Lower leg skin (tissue), 3 donors: Measurements from ENCODE around the gene RTP5.

Experiments
- POLR2A ChIP-seq, 2 donors: fragments of 450-650 bp; IDR thresholded peaks; one replicate each; pipeline ENCODE4 v1.6.1; 2016 to 2017; ENCODE audit warnings: antibody characterized with exemption in 2 of 2, mild to moderate bottlenecking in 1 of 2, moderate library complexity in 1 of 2
- TF ChIP-seq, protein P1 (sequence below), 3 donors: fragments of 450-650 bp; IDR thresholded peaks; one replicate each; pipeline ENCODE4 v1.5.1; 2016; ENCODE audit warnings: antibody characterized with exemption in 3 of 3, mild to moderate bottlenecking in 3 of 3, moderate library complexity in 2 of 3

DNA sequence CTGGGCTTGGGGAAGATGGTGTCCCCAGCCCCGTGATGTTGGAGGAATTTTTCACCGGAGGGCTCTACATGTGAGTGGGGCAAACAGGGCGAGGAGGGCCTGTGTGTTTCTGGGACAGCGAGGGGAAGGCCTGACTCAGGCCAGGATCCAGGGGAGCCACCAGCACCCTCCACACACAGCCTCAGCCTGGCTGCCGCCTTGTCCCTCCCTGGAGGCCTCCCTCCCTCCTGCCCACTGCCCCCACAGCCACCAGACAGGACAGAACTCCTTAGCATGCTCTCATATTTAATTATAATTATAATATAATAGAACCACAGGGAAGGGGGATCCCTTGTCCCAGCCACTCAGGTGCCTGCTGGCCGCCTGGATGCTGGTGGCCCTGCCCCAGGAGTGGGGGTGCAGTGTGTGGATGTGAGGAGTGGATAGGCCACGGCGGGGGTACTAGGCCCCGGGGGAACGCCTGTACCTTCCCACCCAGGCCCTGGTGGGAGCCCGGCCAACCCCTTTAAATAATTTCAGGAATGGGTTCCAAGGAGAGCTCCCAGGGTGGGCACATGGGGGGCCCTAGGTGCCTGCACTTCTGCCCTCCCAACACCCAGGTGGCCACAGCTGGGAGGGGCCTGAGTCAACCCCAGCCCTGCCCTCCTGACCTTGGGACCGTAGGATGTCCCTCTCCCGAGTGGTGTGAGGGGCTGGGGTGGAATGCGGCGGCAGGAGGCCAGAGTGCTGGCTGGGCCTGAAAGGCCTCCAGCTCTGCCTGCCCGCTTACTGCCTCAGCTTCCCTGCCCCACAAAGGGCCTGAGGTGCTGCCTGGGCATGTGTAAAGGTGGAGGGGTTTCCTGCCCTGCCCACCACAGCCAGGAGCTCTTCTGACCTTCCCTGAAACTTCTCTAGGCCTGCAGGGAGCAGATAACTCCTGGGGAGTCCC, 19.6 kb upstream of the RTP5 start:
- TF ChIP-seq, protein P1, sequence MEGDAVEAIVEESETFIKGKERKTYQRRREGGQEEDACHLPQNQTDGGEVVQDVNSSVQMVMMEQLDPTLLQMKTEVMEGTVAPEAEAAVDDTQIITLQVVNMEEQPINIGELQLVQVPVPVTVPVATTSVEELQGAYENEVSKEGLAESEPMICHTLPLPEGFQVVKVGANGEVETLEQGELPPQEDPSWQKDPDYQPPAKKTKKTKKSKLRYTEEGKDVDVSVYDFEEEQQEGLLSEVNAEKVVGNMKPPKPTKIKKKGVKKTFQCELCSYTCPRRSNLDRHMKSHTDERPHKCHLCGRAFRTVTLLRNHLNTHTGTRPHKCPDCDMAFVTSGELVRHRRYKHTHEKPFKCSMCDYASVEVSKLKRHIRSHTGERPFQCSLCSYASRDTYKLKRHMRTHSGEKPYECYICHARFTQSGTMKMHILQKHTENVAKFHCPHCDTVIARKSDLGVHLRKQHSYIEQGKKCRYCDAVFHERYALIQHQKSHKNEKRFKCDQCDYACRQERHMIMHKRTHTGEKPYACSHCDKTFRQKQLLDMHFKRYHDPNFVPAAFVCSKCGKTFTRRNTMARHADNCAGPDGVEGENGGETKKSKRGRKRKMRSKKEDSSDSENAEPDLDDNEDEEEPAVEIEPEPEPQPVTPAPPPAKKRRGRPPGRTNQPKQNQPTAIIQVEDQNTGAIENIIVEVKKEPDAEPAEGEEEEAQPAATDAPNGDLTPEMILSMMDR (IDR thresholded peaks at IDR 0.05), result no peak
- TF ChIP-seq POLR2A (IDR thresholded peaks at IDR 0.05), result no peak
